Brain microvascular endothelial cell (primary cell): ENCODE data around the gene GRM5.

Experiments used
- DNase-seq: peaks from one replicate; pipeline ENCODE4 v3.0.0-alpha.2; 2020
- H3K27ac ChIP-seq: fragments of 250-450 bp; sonication (Bioruptor Pico); 2 replicates; pipeline ENCODE4 v1.5.1; 2020; ENCODE audit warnings: mild to moderate bottlenecking, moderate library complexity
- H3K27me3 ChIP-seq: fragments of 250-450 bp; sonication (Bioruptor Pico); replicated peaks from 2 replicates; pipeline ENCODE4 v1.5.1; 2020; ENCODE audit warnings: mild to moderate bottlenecking
- H3K36me3 ChIP-seq: fragments of 250-450 bp; sonication (Bioruptor Pico); replicated peaks from 2 replicates; pipeline ENCODE4 v1.5.1; 2020; ENCODE audit warnings: mild to moderate bottlenecking
- H3K4me3 ChIP-seq: 2 replicates; pipeline ENCODE4 v1.5.1; 2011; ENCODE audit warnings: low read depth, mild to moderate bottlenecking, control low read depth, low read length, moderate library complexity
- CTCF ChIP-seq: IDR thresholded peaks from 2 replicates; pipeline ENCODE4 v1.5.1; 2011; ENCODE audit warnings: low read depth, mild to moderate bottlenecking, moderate library complexity, low read length, control low read depth, inconsistent platforms; ENCODE audit errors: missing control alignments
- in situ Hi-C: cut with HindIII; loops from 2 replicates; pipeline ENCODE4 v1.10.0; 2017; ENCODE audit warnings: low sequenced_read_pairs, low pct_ligation_motif_present

The GRM5 gene

GRCh38 chr11:88831303-88831890 is 234.4 kb downstream of the GRM5 start:
- Histone ChIP-seq H3K36me3 (no peaks in the 10 kb centered on the region), H3K27ac (no peak overlapping the region), H3K27me3 (no peaks in the 10 kb centered on the region), H3K4me3 (no peak overlapping the region)
- TF ChIP-seq CTCF = no peak
- DNase-seq = no peak
- in situ Hi-C loops = no loop called here

- H3K36me3 ChIP-seq = no peaks in the 10 kb centered on the region
- no peaks in the 10 kb centered on the region for H3K27me3 ChIP-seq
- H3K27ac ChIP-seq = no peak overlapping the region
- DNase-seq = no peak
- TF ChIP-seq CTCF = no peak
- no peak overlapping the region for H3K4me3 ChIP-seq
- in situ Hi-C loops = no loop called here
These were observed 238.6 kb downstream of the GRM5 start for GRCh38 chr11:88827018-88827676.

GRCh38 chr11:88819616-88820015 is 246.2 kb downstream of the GRM5 start:
- no peaks in the 10 kb centered on the region for H3K36me3 ChIP-seq
- DNase-seq = no peak
- no peak for TF ChIP-seq CTCF
- no peaks in the 10 kb centered on the region for H3K27me3 ChIP-seq
- in situ Hi-C loops = no loop called here
- no peak overlapping the region for H3K27ac ChIP-seq
- no peak overlapping the region for H3K4me3 ChIP-seq

DNA sequence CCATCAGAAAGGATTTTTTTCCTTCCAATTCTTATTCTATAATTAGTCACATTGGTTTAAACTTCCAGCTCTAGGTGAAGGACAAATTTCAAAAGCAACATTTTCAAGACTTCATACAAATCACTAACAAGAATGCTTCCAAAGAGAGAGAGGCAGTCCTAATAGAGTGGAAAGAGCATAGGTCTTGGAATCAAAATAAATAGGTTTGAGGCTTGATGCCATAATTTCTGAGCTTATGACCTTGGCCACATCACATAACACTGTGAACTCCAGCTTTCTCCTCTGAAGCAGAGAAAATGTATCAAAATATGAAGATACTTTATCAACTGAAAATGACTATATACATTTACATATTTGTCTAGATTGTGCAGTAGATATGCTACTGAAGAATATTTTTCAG is 246.8 kb downstream of the GRM5 start:
- DNase-seq = no peak
- no peak overlapping the region for H3K4me3 ChIP-seq
- TF ChIP-seq CTCF = no peak
- H3K36me3 ChIP-seq = no peaks in the 10 kb centered on the region
- no peak overlapping the region for H3K27ac ChIP-seq
- in situ Hi-C loops = no loop called here
- no peaks in the 10 kb centered on the region for H3K27me3 ChIP-seq

- DNase-seq = no peak
- no peak overlapping the region for H3K27ac ChIP-seq
- in situ Hi-C loops = no loop called here
- H3K4me3 ChIP-seq = no peak overlapping the region
- no peaks in the 10 kb centered on the region for H3K27me3 ChIP-seq
- no peak for TF ChIP-seq CTCF
- H3K36me3 ChIP-seq = no peaks in the 10 kb centered on the region
These were observed 250.3 kb downstream of the GRM5 start for GRCh38 chr11:88815505-88815904.

- in situ Hi-C loops = no loop called here
- H3K27ac ChIP-seq = no peak overlapping the region
- no peak for TF ChIP-seq CTCF
These were observed 251.7 kb downstream of the GRM5 start for GRCh38 chr11:88814076-88814475.

More at GRCh38 chr11:88814076-88814475, 251.7 kb downstream of the GRM5 start:
- Histone ChIP-seq H3K27me3 (no peaks in the 10 kb centered on the region), H3K4me3 (no peak overlapping the region), H3K36me3 (no peaks in the 10 kb centered on the region)
- DNase-seq = no peak
